ENCODE results near the gene ARMC5. TPM values are rescaled to one million over a fixed set of nuclear protein-coding genes. Genes with fewer than 3 reads are reported as not detected.

The ARMC5 gene
- total RNA-seq, 1 experiment from 2014 or later, result 11.3 TPM

GRCh38 chr16:31507929-31508705, 48.8 kb downstream of the ARMC5 start, which contains the start of gene RUSF1 (continued):
- TF ChIP-seq, protein P1, sequence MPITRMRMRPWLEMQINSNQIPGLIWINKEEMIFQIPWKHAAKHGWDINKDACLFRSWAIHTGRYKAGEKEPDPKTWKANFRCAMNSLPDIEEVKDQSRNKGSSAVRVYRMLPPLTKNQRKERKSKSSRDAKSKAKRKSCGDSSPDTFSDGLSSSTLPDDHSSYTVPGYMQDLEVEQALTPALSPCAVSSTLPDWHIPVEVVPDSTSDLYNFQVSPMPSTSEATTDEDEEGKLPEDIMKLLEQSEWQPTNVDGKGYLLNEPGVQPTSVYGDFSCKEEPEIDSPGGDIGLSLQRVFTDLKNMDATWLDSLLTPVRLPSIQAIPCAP (CRISPR knock-in tag; IDR thresholded peaks at IDR 0.05), result 0 out of 2 replicates have a peak, but pooled peaks have one; percentile 50
- TF ChIP-seq SP1 (CRISPR knock-in tag; conservative IDR thresholded peaks at IDR 0.05) (peak; percentile 87), GRHL2 (CRISPR knock-in tag; IDR thresholded peaks at IDR 0.05; ENCODE audit: insufficient replicate concordance, severe bottlenecking) (no peak), TCF7 (CRISPR knock-in tag; IDR thresholded peaks at IDR 0.05; ENCODE audit: low read depth) (no peak), ZNF138 (CRISPR knock-in tag; conservative IDR thresholded peaks at IDR 0.05) (no peak), ZNF317 (CRISPR knock-in tag; IDR thresholded peaks at IDR 0.05; ENCODE audit: borderline replicate concordance, low read depth) (no peak; the same call in 1 of the 2 replicates), FOXK1 (CRISPR knock-in tag; IDR thresholded peaks at IDR 0.05) (peak; percentile 89), ZNF671 (CRISPR knock-in tag; IDR thresholded peaks at IDR 0.05) (no peak), JUN (CRISPR knock-in tag; IDR thresholded peaks at IDR 0.05) (peak; percentile 3), IRF2 (CRISPR knock-in tag; IDR thresholded peaks at IDR 0.05; ENCODE audit: borderline replicate concordance, low read depth) (no peak), NFE2L1 (CRISPR knock-in tag; IDR thresholded peaks at IDR 0.05) (no peak), SMAD3 (CRISPR knock-in tag; IDR thresholded peaks at IDR 0.05; ENCODE audit: borderline replicate concordance) (no peak), ZNF232 (CRISPR knock-in tag; IDR thresholded peaks at IDR 0.05) (peak; percentile 70; the same call in 1 of the 2 replicates), ZBTB21 (CRISPR knock-in tag; IDR thresholded peaks at IDR 0.05; ENCODE audit: borderline replicate concordance) (no peak), ATF1 (CRISPR knock-in tag; IDR thresholded peaks at IDR 0.05) (no peak; the same call in 1 of the 2 replicates), TEAD1 (CRISPR knock-in tag; IDR thresholded peaks at IDR 0.05) (peak; percentile 83; the same call in 1 of the 2 replicates), RELA (CRISPR knock-in tag; IDR thresholded peaks at IDR 0.05; ENCODE audit: borderline replicate concordance) (no peak), ELF4 (CRISPR knock-in tag; IDR thresholded peaks at IDR 0.05; ENCODE audit: low read depth) (0 out of 2 replicates have a peak, but pooled peaks have one; percentile 35), ZBTB43 (CRISPR knock-in tag; IDR thresholded peaks at IDR 0.05) (peak; percentile 64; the same call in 1 of the 2 replicates), TEAD4 (CRISPR knock-in tag; IDR thresholded peaks at IDR 0.05) (peak; percentile 48; the same call in 1 of the 2 replicates), ZNF219 (CRISPR knock-in tag; IDR thresholded peaks at IDR 0.05; ENCODE audit: borderline replicate concordance) (peak; percentile 18; the same call in 1 of the 2 replicates), CREB1 (CRISPR knock-in tag; IDR thresholded peaks at IDR 0.05) (no peak), ETV6 (CRISPR knock-in tag; IDR thresholded peaks at IDR 0.05) (peak; percentile 89), OVOL2 (CRISPR knock-in tag; IDR thresholded peaks at IDR 0.05; ENCODE audit: borderline replicate concordance) (no peak)
- TF ChIP-seq, protein P2, sequence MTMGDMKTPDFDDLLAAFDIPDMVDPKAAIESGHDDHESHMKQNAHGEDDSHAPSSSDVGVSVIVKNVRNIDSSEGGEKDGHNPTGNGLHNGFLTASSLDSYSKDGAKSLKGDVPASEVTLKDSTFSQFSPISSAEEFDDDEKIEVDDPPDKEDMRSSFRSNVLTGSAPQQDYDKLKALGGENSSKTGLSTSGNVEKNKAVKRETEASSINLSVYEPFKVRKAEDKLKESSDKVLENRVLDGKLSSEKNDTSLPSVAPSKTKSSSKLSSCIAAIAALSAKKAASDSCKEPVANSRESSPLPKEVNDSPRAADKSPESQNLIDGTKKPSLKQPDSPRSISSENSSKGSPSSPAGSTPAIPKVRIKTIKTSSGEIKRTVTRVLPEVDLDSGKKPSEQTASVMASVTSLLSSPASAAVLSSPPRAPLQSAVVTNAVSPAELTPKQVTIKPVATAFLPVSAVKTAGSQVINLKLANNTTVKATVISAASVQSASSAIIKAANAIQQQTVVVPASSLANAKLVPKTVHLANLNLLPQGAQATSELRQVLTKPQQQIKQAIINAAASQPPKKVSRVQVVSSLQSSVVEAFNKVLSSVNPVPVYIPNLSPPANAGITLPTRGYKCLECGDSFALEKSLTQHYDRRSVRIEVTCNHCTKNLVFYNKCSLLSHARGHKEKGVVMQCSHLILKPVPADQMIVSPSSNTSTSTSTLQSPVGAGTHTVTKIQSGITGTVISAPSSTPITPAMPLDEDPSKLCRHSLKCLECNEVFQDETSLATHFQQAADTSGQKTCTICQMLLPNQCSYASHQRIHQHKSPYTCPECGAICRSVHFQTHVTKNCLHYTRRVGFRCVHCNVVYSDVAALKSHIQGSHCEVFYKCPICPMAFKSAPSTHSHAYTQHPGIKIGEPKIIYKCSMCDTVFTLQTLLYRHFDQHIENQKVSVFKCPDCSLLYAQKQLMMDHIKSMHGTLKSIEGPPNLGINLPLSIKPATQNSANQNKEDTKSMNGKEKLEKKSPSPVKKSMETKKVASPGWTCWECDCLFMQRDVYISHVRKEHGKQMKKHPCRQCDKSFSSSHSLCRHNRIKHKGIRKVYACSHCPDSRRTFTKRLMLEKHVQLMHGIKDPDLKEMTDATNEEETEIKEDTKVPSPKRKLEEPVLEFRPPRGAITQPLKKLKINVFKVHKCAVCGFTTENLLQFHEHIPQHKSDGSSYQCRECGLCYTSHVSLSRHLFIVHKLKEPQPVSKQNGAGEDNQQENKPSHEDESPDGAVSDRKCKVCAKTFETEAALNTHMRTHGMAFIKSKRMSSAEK (CRISPR knock-in tag; IDR thresholded peaks at IDR 0.05; ENCODE audit: borderline replicate concordance), result no peak
- TF ChIP-seq, protein P3, sequence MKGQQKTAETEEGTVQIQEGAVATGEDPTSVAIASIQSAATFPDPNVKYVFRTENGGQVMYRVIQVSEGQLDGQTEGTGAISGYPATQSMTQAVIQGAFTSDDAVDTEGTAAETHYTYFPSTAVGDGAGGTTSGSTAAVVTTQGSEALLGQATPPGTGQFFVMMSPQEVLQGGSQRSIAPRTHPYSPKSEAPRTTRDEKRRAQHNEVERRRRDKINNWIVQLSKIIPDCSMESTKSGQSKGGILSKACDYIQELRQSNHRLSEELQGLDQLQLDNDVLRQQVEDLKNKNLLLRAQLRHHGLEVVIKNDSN (CRISPR knock-in tag; IDR thresholded peaks at IDR 0.05), result peak; percentile 28; the same call in 1 of the 2 replicates
- TF ChIP-seq, protein P4, sequence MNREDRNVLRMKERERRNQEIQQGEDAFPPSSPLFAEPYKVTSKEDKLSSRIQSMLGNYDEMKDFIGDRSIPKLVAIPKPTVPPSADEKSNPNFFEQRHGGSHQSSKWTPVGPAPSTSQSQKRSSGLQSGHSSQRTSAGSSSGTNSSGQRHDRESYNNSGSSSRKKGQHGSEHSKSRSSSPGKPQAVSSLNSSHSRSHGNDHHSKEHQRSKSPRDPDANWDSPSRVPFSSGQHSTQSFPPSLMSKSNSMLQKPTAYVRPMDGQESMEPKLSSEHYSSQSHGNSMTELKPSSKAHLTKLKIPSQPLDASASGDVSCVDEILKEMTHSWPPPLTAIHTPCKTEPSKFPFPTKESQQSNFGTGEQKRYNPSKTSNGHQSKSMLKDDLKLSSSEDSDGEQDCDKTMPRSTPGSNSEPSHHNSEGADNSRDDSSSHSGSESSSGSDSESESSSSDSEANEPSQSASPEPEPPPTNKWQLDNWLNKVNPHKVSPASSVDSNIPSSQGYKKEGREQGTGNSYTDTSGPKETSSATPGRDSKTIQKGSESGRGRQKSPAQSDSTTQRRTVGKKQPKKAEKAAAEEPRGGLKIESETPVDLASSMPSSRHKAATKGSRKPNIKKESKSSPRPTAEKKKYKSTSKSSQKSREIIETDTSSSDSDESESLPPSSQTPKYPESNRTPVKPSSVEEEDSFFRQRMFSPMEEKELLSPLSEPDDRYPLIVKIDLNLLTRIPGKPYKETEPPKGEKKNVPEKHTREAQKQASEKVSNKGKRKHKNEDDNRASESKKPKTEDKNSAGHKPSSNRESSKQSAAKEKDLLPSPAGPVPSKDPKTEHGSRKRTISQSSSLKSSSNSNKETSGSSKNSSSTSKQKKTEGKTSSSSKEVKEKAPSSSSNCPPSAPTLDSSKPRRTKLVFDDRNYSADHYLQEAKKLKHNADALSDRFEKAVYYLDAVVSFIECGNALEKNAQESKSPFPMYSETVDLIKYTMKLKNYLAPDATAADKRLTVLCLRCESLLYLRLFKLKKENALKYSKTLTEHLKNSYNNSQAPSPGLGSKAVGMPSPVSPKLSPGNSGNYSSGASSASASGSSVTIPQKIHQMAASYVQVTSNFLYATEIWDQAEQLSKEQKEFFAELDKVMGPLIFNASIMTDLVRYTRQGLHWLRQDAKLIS (CRISPR knock-in tag; IDR thresholded peaks at IDR 0.05; ENCODE audit: borderline replicate concordance), result no peak
